ENCODE data around the gene KIF3C. TPM values are rescaled to one million over a fixed set of nuclear protein-coding genes. Genes with fewer than 3 reads are reported as not detected.

The KIF3C gene
- total and polyA plus RNA-seq, 9 of the 15 experiments (the other 6 are each of a cell fraction or from before 2014, with no cell fraction given), result 0.69 to 6.7 (median 3.3) TPM

- no TSS peak for BruUV-seq (replicated peaks)
Observed at GRCh38 chr2:25895610-25896009, 86.7 kb downstream of the KIF3C start.

More at GRCh38 chr2:25895610-25896009, 86.7 kb downstream of the KIF3C start:
- no peaks in the 10 kb centered on the region for H4K20me1 ChIP-seq (replicated peaks; ENCODE audit: control insufficient read depth, insufficient read depth, low read length)
- FAIRE-seq (no peak), ATAC-seq (no peak), DNase-seq (ENCODE audit: extremely low read depth in 1 of 4, low spot score in 3 of 4) (no peak)
- in situ Hi-C loops (cut with MboI) (no loop called here), intact Hi-C loops (cut with micrococcal nuclease) (no loop called here)
- H3K9ac ChIP-seq (ENCODE audit: insufficient read depth in 1 of 2, low read depth in 2 of 2, low read length in 2 of 2), result no peak overlapping the region
- TF ChIP-seq ATF2 (CRISPR knock-in tag; IDR thresholded peaks at IDR 0.05), result no peak
- peak; percentile 50 for TF ChIP-seq PRDM10 (IDR thresholded peaks at IDR 0.05; ENCODE audit: partially characterized antibody)
- H3K4me2 ChIP-seq (ENCODE audit: insufficient read depth, low read length), result no peak overlapping the region
- H3K4me3 ChIP-seq, result no peak overlapping the region
- H2AFZ ChIP-seq (ENCODE audit: low read depth, low read length), result no peak overlapping the region
- no peak overlapping the region for H3K27ac ChIP-seq (ENCODE audit: extremely low read depth, low read depth, low read length)
- H3K79me2 ChIP-seq (ENCODE audit: control insufficient read depth, insufficient read depth, low read length), result no peaks in the 10 kb centered on the region
- no peaks in the 10 kb centered on the region for H3K36me3 ChIP-seq (ENCODE audit: control insufficient read depth, insufficient read depth, low read length)
- H3K9me3 ChIP-seq (replicated peaks; ENCODE audit: control insufficient read depth, insufficient read depth, low read depth, low read length), result no peaks in the 10 kb centered on the region
- H3K9me1 ChIP-seq (ENCODE audit: control insufficient read depth, insufficient read depth, low read length), result no peaks in the 10 kb centered on the region
- ChIA-PET POLR2A (interaction anchor here (0.7 to 1.8 kb wide), 4 partner anchors 10 to 27 kb away, joined by 3 to 6 read pairs (median 4); partner anchors contain the start of gene ASXL2), CTCF (ENCODE audit: low intra/inter-chr PET ratio) (no interaction called here)
- H3K4me1 ChIP-seq (replicated peaks in 1 of 2; ENCODE audit: control insufficient read depth in 2 of 2, insufficient read depth in 2 of 2, low read length in 2 of 2), result no peaks in the 10 kb centered on the region; a peak in 1 of 5 replicates
- H3K27me3 ChIP-seq (ENCODE audit: control insufficient read depth in 2 of 2, insufficient read depth in 2 of 2, low read length in 2 of 2), result no peaks in the 10 kb centered on the region
